Ovary (tissue), 9 donors: ENCODE results near the gene AUTS2. TPM values are rescaled to one million over a fixed set of nuclear protein-coding genes. Genes with fewer than 3 reads are reported as not detected.

Experiments
- DNase-seq, 5 donors: peaks; one replicate each; pipeline ENCODE4 v3.0.0-alpha.2; 2019 to 2020
- H3K27ac ChIP-seq, 2 donors: fragments of 200-600 bp; one replicate each; pipeline versions ENCODE4 v1.5.1 to v1.8.0; 2019 to 2022
- H3K27me3 ChIP-seq: fragments of 200-600 bp; one replicate; pipeline ENCODE4 v1.8.0; 2022
- H3K36me3 ChIP-seq: fragments of 200-600 bp; sonication (generic); one replicate; pipeline ENCODE4 v1.5.1; 2019
- H3K4me1 ChIP-seq: one replicate; pipeline ENCODE4 v1.8.1; 2013; ENCODE audit warnings: mild to moderate bottlenecking, moderate library complexity; ENCODE audit not compliant: insufficient read depth
- H3K4me3 ChIP-seq: fragments of 200-600 bp; sonication (generic); one replicate; pipeline ENCODE4 v1.5.1; 2017
- H3K9me3 ChIP-seq, 2 donors: fragments of 200-600 bp in 1 of 2; sonication (generic) in 1 of 2; one replicate each; pipeline versions ENCODE4 v1.5.1 to v1.8.1; 2013 to 2019; ENCODE audit warnings: mild to moderate bottlenecking in 1 of 2, moderate library complexity in 1 of 2
- EP300 ChIP-seq: sonication (generic); formaldehyde crosslinking; IDR thresholded peaks from one replicate; pipeline ENCODE4 v1.6.1; 2017; ENCODE audit warnings: antibody characterized with exemption
- POLR2A ChIP-seq: fragments of 450-650 bp; IDR thresholded peaks from one replicate; pipeline ENCODE4 v1.6.1; 2017; ENCODE audit warnings: antibody characterized with exemption, mild to moderate bottlenecking, moderate library complexity
- WGBS, 3 donors: extraction: QIAGEN DNeasy Blood & Tissue Kit in 1 of 3; methylation state at CpG; one replicate each; pipeline versions ENCODE4 v1.1.5 to v1.1.7; 2013 to 2017; 5-methylcytosine and 5-hydroxymethylcytosine counted together
- intact Hi-C, 4 donors: fragments of 100-400 bp; cut with DNase I; formaldehyde crosslinking; loops; one replicate each; pipeline versions ENCODE4 v1.11.0 to v1.15.1; 2022 to 2023
- polyA plus RNA-seq, 2 donors: library from polyadenylated mRNA; stranded (reverse); fragments of 200-250 nt in 1 of 2; fragments of 350-450 nt in 1 of 2; fragmentation: Illumina TruSeq in 1 of 2; extraction: RNeasy Lipid Tissue Mini Kit (QIAGEN cat#74804) in 1 of 2; gene quantifications; one replicate each; pipeline ENCODE4 v1.2.3, GENCODE V29; 2013 to 2014
- total RNA-seq, 7 donors: library from RNA; depleted of rRNA in 2 of 7; stranded (reverse); fragments of >200 nt in 2 of 7; fragmentation: NEBNext Ultra II Directional in 3 of 7; extraction: Animal tissue kit (Norgen Biotek cat#: 25700) in 3 of 7; gene quantifications; one replicate each; pipeline versions ENCODE4 v1.1.0 to v1.2.4, GENCODE V29; 2016 to 2023
- TF ChIP-seq, protein P1 (sequence below), 3 donors: fragments of 450-650 bp in 2 of 3; fragments of 200-600 bp in 1 of 3; IDR thresholded peaks; one replicate each; pipeline versions ENCODE4 v1.5.1 to v1.8.0; 2016 to 2022; ENCODE audit warnings: antibody characterized with exemption in 3 of 3, mild to moderate bottlenecking in 1 of 3
- donor health status: DM: no; HTN: no; CAD: no; lungs with moderate emphysema.
- donor health status: DM: no; HTN: no; CAD: no.
- donor health status: Bipolar disorder and iron deficiency.
- donor health status: DM: yes; HTN: yes; CAD: no.
- donor health status: DM: no; HTN: no; CAD: no.
- donor health status: DM: yes; HTN: yes; CAD: no.

Gene AUTS2
- total and polyA plus RNA-seq, 9 donors = 18.3 to 60.9 (median 44.9) TPM

DNA sequence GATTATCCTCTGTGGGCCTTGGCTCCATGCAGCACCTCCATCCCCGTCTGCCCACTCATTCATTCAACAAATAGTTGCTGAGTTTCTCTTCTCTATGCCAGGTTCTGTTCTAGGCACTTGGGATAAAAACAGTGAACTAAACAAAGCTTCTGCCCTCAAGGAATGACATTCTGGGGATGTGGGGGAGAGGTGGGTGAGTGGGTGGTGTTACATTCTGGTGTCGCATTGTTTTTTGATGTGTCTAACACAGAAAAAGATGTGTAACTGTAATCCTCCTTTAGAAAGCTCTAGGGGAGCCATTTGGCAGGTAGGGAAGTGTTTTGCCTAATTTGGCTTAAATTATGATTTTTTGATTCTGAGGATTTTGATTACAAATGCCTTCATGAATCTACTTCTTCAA is 21.4 kb downstream of the AUTS2 start:
- Histone ChIP-seq H3K36me3 (no peaks in the 10 kb centered on the region), H3K27me3 (no peaks in the 10 kb centered on the region), H3K9me3 (no peaks in the 10 kb centered on the region), H3K4me1 (peaks cover 11% of the 10 kb centered on the region), H3K4me3 (no peak overlapping the region), H3K27ac (no peak overlapping the region)
- 76 to 86% (median 82%) methylated on average over 2 of the region's 2 CpGs for WGBS, 3 donors
- intact Hi-C loops = loop anchor here in 1 of 4 donors (10.0 kb wide), 1 partner anchor 265 kb away; no protein-coding TSS in a partner anchor
- TF ChIP-seq EP300 (no peak), POLR2A (no peak)
- TF ChIP-seq, protein P1, sequence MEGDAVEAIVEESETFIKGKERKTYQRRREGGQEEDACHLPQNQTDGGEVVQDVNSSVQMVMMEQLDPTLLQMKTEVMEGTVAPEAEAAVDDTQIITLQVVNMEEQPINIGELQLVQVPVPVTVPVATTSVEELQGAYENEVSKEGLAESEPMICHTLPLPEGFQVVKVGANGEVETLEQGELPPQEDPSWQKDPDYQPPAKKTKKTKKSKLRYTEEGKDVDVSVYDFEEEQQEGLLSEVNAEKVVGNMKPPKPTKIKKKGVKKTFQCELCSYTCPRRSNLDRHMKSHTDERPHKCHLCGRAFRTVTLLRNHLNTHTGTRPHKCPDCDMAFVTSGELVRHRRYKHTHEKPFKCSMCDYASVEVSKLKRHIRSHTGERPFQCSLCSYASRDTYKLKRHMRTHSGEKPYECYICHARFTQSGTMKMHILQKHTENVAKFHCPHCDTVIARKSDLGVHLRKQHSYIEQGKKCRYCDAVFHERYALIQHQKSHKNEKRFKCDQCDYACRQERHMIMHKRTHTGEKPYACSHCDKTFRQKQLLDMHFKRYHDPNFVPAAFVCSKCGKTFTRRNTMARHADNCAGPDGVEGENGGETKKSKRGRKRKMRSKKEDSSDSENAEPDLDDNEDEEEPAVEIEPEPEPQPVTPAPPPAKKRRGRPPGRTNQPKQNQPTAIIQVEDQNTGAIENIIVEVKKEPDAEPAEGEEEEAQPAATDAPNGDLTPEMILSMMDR (IDR thresholded peaks at IDR 0.05) = no peak
- no peak for DNase-seq

DNA sequence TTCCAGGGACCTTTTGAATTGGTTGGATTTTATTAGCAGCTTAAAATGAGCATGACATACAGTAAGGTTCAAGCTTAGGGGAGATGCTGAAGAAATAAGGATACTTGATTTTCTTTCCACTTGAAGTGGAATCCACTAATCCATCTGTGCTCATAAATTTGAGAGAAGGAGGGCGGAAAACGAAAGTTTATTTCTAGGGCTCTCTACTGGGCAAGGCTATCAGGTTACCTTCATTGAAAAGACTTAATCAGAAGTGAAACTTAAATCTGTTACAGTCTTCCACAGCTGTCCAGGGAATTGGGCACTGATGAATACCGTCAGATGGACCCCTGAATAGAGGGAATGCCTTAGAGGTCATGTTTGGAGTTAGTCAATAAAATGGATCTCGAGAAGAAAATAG is 21.8 kb downstream of the AUTS2 start:
- Histone ChIP-seq H3K27me3 (no peaks in the 10 kb centered on the region), H3K4me1 (peaks cover 11% of the 10 kb centered on the region), H3K9me3 (no peaks in the 10 kb centered on the region), H3K27ac (no peak overlapping the region), H3K4me3 (no peak overlapping the region), H3K36me3 (no peaks in the 10 kb centered on the region)
- no peak for TF ChIP-seq EP300
- TF ChIP-seq, protein P1 (IDR thresholded peaks at IDR 0.05) = no peak
- TF ChIP-seq POLR2A = no peak
- 31 to 45% (median 33%) methylated on average over 4 of the region's 4 CpGs for WGBS, 3 donors
- intact Hi-C loops = no loop called here
- DNase-seq = no peak

DNA sequence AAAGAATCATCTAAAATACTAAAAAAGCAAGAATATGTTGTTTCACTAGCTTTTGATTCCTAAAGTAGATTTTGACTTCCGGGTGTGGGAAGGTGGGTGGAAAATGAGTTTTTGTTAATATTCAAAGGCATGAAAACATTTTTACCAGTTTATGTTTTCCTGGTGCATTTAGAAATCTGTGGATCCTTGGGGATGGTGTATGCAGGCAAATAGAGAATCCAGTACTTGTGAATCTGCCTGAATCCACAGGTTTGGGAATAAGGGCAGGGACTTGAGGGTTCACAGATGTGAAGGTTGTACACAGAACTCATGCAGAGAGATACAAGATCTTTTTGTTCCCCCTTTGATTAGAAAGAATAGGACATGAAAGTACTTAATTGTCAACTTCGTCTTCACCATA is 22.4 kb downstream of the AUTS2 start:
- H3K27me3 ChIP-seq = no peaks in the 10 kb centered on the region
- TF ChIP-seq POLR2A = no peak
- TF ChIP-seq, protein P1 (IDR thresholded peaks at IDR 0.05) = no peak
- no peak for TF ChIP-seq EP300
- H3K9me3 ChIP-seq = no peaks in the 10 kb centered on the region
- no peaks in the 10 kb centered on the region for H3K36me3 ChIP-seq
- H3K4me1 ChIP-seq = peaks cover 11% of the 10 kb centered on the region
- WGBS, 3 donors = 70 to 85% (median 79%) methylated on average over 2 of the region's 2 CpGs
- no peak overlapping the region for H3K27ac ChIP-seq
- no peak for DNase-seq
- intact Hi-C loops = no loop called here
- H3K4me3 ChIP-seq = no peak overlapping the region

DNA sequence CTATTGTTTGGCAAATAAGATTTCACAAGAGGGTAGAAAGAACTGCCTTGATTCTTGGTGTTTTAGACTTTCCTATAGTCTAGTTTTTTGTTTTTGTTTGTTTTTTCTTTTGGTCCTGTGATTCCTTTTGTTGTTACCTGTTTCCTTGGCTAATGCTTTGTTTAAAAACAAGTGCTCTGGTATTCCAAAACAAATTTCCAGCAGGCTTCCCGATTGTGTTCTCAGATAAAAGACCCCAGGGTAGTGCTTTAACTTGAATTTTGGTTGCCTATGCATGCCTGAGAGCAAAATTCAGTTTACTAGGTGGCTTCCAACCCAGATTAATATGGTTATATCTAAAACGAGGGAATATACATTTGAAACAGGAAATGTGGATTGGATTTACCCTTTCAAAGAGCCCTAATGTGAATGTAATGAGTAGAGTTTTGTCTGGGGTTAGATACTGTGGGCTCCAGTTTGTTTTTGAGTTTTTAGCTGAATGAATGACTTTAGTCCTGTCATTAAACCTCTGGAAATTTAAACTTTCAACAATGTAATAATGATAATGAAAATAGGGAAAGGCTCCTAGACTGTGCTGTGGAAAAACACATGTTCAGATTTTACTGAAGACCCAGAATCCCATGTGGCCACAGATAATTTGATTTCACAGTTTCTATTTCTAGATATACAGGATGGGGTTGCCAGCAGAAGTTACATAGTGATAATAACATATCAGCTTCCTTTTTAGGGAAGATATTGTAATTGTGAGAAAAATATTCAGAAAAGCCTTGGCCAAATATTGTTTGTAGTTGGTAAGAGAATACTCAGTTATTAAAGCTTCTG is 23.9 kb downstream of the AUTS2 start:
- no peak overlapping the region for H3K27ac ChIP-seq
- intact Hi-C loops = no loop called here
- no peaks in the 10 kb centered on the region for H3K9me3 ChIP-seq
- 29 to 70% (median 54%) methylated on average over 2 of the region's 2 CpGs for WGBS, 3 donors
- H3K4me3 ChIP-seq = no peak overlapping the region
- H3K36me3 ChIP-seq = no peaks in the 10 kb centered on the region
- peaks cover 9% of the 10 kb centered on the region for H3K4me1 ChIP-seq
- TF ChIP-seq POLR2A = no peak
- TF ChIP-seq, protein P1 (IDR thresholded peaks at IDR 0.05) = no peak
- no peak for TF ChIP-seq EP300
- no peaks in the 10 kb centered on the region for H3K27me3 ChIP-seq
- DNase-seq = no peak
